Measurements from ENCODE around the gene SEMA5B.
A peak's percentile ranks its signal among the peaks of the same experiment; 100 is the strongest.

Gene SEMA5B

GRCh38 chr3:122988508-122988907 lies 39.1 kb downstream of the SEMA5B start (continued):
- TF ChIP-seq KLF1 (tag by site-specific recombination; IDR thresholded peaks at IDR 0.05): peak; percentile 54
- TF ChIP-seq ZBTB17 (tag by site-specific recombination; IDR thresholded peaks at IDR 0.05): 0 out of 2 replicates have a peak, but pooled peaks have one; percentile 36
- no peak for TF ChIP-seq ZNF148 (tag by site-specific recombination; IDR thresholded peaks at IDR 0.05; ENCODE audit: borderline replicate concordance)
- 0 out of 2 replicates have a peak, but pooled peaks have one; percentile 16 for TF ChIP-seq IKZF3 (tag by site-specific recombination; IDR thresholded peaks at IDR 0.05)
- no peak for TF ChIP-seq ZNF324 (tag by site-specific recombination; IDR thresholded peaks at IDR 0.05)
- TF ChIP-seq REST (tag by site-specific recombination; IDR thresholded peaks at IDR 0.05): no peak
- TF ChIP-seq ZBTB21 (tag by site-specific recombination; IDR thresholded peaks at IDR 0.05): no peak
- no peak for TF ChIP-seq ZNF280C (tag by site-specific recombination; IDR thresholded peaks at IDR 0.05)
- no peak for TF ChIP-seq SCRT1 (tag by site-specific recombination; IDR thresholded peaks at IDR 0.05; ENCODE audit: borderline replicate concordance)
- TF ChIP-seq ZNF175 (tag by site-specific recombination; IDR thresholded peaks at IDR 0.05): no peak
- no peak for TF ChIP-seq ZNF335 (tag by site-specific recombination; conservative IDR thresholded peaks at IDR 0.05)
- TF ChIP-seq ZNF19 (tag by site-specific recombination; IDR thresholded peaks at IDR 0.05; ENCODE audit: low read depth): no peak
- no peak for TF ChIP-seq PRDM10 (tag by site-specific recombination; IDR thresholded peaks at IDR 0.05)
- TF ChIP-seq OSR2 (tag by site-specific recombination; IDR thresholded peaks at IDR 0.05): peak; percentile 45; the same call in 1 of the 2 replicates
- no peak for TF ChIP-seq ZSCAN5A (tag by site-specific recombination; IDR thresholded peaks at IDR 0.05)
- TF ChIP-seq GLIS1 (tag by site-specific recombination; IDR thresholded peaks at IDR 0.05): peak; percentile 98
- TF ChIP-seq KLF10 (tag by site-specific recombination; IDR thresholded peaks at IDR 0.05): no peak
- TF ChIP-seq KLF17 (tag by site-specific recombination; IDR thresholded peaks at IDR 0.05): no peak
- TF ChIP-seq ZNF391 (tag by site-specific recombination; IDR thresholded peaks at IDR 0.05; ENCODE audit: borderline replicate concordance, low read depth): no peak
- no peak for TF ChIP-seq ZNF157 (tag by site-specific recombination; IDR thresholded peaks at IDR 0.05)
- TF ChIP-seq ZBTB49 (tag by site-specific recombination; IDR thresholded peaks at IDR 0.05; ENCODE audit: low read depth): no peak
- TF ChIP-seq ZNF571 (tag by site-specific recombination; IDR thresholded peaks at IDR 0.05): no peak
- no peak for TF ChIP-seq ZNF544 (tag by site-specific recombination; IDR thresholded peaks at IDR 0.05)

Data from HEK293 (cell line).